ENCODE measurements around the gene CBLB.
"Not testable (repeated sequence)": the region's sequence is repeated elsewhere in the genome, so short reads cannot be mapped to it uniquely, and the experiment has no call there.

The CBLB gene

DNA sequence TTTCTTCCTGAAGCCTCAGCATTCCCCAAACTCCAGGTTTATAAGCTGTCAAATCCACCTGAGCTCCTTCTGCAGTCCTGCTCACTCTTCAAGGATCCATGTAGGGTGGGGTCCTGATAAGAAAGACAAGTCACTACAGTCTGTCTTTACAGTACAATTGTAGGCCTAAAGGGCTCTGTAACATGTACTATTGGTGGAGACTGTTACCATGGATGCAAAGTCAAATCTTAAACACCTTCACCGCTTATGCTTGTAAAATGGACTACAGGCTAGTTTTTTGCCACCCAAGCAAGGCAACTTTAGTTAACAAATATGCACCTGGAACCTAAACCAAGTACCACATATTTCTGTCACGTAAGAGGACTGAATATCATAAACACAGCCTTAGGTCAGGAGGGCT lies 44.7 kb downstream of the CBLB start:
- no peak for DNase-seq (ENCODE audit: extremely low spot score, insufficient read length, low read depth)
- no peak for FAIRE-seq

DNA sequence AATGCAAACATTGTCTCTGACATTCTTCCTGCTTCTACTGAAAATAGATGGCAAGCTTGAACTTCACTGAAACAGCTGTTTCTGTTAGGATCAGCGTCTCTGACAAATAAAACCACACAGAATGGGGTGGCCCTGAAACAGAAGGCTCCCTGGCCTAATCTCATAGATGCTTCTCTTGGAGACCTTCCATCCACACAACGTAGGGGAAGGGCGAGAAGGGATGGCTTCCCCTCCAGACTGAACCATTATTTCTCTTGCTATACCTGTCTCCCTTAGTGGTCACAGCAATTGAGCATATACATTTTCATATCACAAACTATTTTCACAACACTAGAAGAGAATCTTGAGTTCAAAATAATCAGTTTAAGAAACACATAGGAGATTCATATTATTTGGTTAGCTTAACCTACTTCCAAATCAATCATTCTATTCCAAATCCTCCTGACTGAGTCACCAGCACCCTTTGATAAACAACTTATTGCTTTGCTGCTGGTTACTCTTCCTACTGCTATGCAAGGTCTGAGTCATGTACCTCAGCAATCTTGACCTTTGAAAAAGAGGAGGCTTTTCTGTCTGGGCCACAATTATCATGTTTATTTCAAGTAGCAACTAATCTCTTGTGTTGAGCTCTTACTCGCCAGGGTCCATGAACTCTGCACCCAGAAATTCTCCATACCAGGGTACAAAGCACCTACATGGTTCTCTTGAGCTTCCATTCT lies 45.5 kb downstream of the CBLB start:
- FAIRE-seq, result no peak
- DNase-seq (ENCODE audit: extremely low spot score, insufficient read length, low read depth), result no peak

GRCh38 chr3:105822171-105823123 lies 46.4 kb downstream of the CBLB start:
- no peak for FAIRE-seq
- DNase-seq (ENCODE audit: extremely low spot score, insufficient read length, low read depth), result no peak

GRCh38 chr3:105821433-105821832 lies 47.4 kb downstream of the CBLB start:
- FAIRE-seq (no peak), DNase-seq (ENCODE audit: extremely low spot score, insufficient read length, low read depth) (no peak)

GRCh38 chr3:105816833-105817232 lies 52.0 kb downstream of the CBLB start:
- no peak for DNase-seq (ENCODE audit: extremely low spot score, insufficient read length, low read depth)

GRCh38 chr3:105815331-105815730 lies 53.5 kb downstream of the CBLB start:
- not testable (repeated sequence) for DNase-seq (ENCODE audit: extremely low spot score, insufficient read length, low read depth); FAIRE-seq

More at GRCh38 chr3:105816833-105817232, 52.0 kb downstream of the CBLB start:
- no peak for FAIRE-seq

GRCh38 chr3:105813710-105814109 lies 55.1 kb downstream of the CBLB start:
- DNase-seq (ENCODE audit: extremely low spot score, insufficient read length, low read depth) (no peak), FAIRE-seq (no peak)

GRCh38 chr3:105812194-105812586 lies 56.6 kb downstream of the CBLB start:
- no peak for FAIRE-seq

DNA sequence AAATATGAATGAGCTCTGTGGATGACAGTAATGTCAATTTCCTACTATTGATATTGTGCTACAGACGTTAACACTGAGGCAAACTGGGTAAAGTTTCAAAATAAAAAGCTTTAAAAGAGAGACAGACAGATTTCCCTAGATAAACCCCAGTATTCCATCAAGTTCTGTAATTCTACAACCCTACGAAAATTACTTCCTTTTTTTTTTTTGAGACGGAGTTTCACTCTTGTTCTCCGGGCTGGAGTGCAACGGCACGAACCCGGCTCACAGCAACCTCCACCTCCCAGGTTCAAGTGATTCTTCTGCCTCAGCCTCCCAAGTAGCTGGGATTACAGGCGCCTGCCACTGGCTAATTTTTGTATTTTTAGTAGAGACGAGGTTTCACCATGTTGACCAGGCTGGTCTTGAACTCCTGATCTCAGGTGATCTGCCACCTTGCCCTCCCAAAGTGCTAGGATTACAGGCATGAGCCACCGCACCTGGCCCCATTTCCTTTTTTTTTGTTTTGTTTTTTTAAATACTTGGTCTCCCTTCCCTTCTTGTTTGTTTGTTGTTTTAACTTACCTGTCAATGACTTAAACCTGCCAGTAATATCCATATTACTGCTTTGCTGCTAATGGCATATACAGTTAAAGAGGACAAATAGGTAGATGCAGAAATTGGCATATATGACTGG lies 57.2 kb downstream of the CBLB start:
- FAIRE-seq (no peak), DNase-seq (ENCODE audit: extremely low spot score, insufficient read length, low read depth) (no peak)

More at GRCh38 chr3:105812194-105812586, 56.6 kb downstream of the CBLB start:
- no peak for DNase-seq (ENCODE audit: extremely low spot score, insufficient read length, low read depth)

GRCh38 chr3:105809208-105809888 lies 59.5 kb downstream of the CBLB start:
- FAIRE-seq (no peak), DNase-seq (ENCODE audit: extremely low spot score, insufficient read length, low read depth) (no peak)

GRCh38 chr3:105807701-105808100 lies 61.1 kb downstream of the CBLB start:
- no peak for DNase-seq (ENCODE audit: extremely low spot score, insufficient read length, low read depth)

GRCh38 chr3:105807146-105807545 lies 61.7 kb downstream of the CBLB start:
- DNase-seq (ENCODE audit: extremely low spot score, insufficient read length, low read depth) (no peak), FAIRE-seq (no peak)

More at GRCh38 chr3:105807701-105808100, 61.1 kb downstream of the CBLB start:
- no peak for FAIRE-seq

GRCh38 chr3:105806359-105806758 lies 62.5 kb downstream of the CBLB start:
- FAIRE-seq (no peak), DNase-seq (ENCODE audit: extremely low spot score, insufficient read length, low read depth) (no peak)

- no peak for FAIRE-seq
Measured at GRCh38 chr3:105805404-105805803, 63.4 kb downstream of the CBLB start.

DNA sequence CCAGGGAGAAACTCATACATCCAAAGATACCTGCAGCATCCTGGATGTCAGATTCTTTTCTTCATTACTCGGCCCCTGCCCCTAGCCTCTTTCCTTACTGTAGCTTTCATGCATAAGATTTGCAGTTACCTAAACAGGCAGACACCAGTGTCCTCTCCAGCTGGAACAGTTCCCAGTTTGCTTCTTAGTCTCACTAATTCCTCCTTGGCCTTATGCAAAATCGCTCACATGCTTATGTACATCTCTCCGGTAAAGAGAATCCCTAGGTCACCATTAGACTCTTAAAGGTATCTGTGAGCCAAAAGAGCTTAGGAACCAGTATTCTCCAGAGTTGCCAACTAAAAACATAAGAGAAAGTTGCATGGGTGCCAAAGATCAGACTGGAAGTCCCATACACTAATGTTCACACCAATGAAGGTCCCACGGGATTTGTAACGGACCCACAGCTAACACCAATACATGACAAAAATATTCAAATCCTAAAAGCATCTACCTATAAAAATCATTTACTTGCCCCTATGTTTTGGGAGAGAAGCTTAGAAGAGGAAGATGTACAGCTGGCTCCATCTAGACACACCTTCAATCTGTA lies 66.6 kb downstream of the CBLB start:
- FAIRE-seq (peak; percentile 89), DNase-seq (ENCODE audit: extremely low spot score, insufficient read length, low read depth) (no peak)

More at GRCh38 chr3:105805404-105805803, 63.4 kb downstream of the CBLB start:
- no peak for DNase-seq (ENCODE audit: extremely low spot score, insufficient read length, low read depth)

DNA sequence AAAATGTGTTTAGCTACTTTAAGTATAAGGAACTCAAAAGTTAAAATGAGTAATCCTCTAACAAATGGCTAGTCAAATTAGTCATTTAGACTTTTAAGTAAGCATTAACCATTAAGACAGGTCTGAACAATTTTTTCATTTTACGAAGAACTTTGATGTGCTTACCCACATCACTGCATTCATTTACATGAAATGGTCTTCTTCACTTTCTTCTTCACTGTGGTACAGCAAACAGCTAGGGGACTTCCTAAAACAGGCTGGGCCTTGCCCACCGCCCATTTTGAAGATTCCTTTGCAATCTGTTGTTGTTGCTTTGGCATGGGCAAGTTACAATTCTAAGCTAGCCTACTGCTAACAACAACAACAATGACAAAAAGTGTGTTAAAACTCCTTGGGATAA lies 67.4 kb downstream of the CBLB start:
- DNase-seq (ENCODE audit: extremely low spot score, insufficient read length, low read depth) (no peak), FAIRE-seq (no peak)

DNA sequence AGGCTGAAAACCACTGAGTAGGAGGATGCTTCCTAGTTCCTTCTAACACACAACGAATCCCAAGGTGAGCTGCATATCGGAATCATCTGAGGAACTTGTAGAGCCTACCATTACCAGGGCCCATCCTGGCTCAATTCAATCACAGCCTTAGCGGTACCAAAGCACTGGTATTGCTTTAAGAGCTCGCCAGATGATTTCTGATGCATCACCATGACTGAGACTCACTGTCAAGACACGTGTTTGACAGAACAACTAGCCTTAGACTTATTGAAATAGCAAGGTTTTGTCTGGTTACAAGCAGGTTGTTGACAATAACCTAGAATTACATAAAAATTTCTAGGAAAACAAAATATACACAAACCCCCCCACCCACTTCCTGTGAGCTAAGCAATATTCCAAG lies 68.5 kb downstream of the CBLB start:
- DNase-seq (ENCODE audit: extremely low spot score, insufficient read length, low read depth) (no peak), FAIRE-seq (peak; percentile 75)

DNA sequence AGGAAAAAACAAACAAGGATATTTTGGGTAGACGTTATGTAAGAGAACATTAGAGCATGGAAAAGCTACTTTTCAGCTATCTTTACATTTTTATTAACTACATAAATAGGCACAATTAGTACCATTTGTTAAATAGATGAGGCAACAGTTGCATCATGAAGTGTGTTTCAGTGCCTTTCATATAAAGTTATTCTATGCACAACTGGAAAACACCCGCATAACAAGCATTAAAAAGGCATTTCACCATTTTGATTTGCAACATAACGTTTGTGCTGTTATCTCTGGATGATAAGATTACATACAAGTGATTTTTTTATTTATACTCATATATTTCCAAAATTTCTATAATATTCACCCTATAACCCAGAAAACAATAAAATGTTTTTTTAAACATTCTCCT lies 69.5 kb downstream of the CBLB start:
- FAIRE-seq, result no peak
- no peak for DNase-seq (ENCODE audit: extremely low spot score, insufficient read length, low read depth)

DNA sequence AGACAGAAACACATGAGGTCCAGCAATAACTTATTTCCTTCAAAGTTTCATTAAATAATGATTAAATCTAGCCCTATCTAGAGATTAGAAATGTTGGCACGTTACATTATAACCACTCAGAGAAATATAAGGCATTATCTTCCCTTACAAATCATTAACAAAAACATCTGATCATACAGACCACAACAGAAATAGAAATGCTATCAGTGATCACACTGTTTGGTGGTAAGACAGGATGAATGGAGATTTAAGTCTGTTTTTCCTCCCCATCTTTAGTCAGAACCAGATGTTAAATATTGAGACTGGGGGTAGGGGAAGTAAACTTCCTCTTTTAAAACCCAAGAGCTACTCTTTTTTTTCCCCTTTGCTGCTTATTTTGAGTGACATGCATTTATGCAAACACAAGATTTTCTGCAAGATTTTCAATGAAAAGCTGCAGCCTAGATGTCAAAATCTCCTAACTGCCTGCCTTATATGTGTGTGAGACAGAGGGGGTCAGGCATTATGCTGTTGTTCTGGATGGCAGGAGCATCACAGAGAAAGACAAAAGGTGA lies 70.4 kb downstream of the CBLB start:
- peak; percentile 94 for FAIRE-seq
- peak; percentile 8 for DNase-seq (ENCODE audit: extremely low spot score, insufficient read length, low read depth)
